Stimulated activated CD8-positive, alpha-beta memory T cell treated with anti-CD3 and anti-CD28 coated beads, Interleukin-2, amount 100 ng/mL, for 1 hour (primary cell): ENCODE data around the gene ITPR2.

Source experiments
- DNase-seq, 2 donors: peaks; one replicate each; pipeline ENCODE4 v3.0.0-alpha.2; 2020; ENCODE audit warnings: low read depth in 2 of 2

Gene ITPR2

GRCh38 chr12:26303418-26303817 is 529.6 kb downstream of the ITPR2 start:
- no peak for DNase-seq

DNA sequence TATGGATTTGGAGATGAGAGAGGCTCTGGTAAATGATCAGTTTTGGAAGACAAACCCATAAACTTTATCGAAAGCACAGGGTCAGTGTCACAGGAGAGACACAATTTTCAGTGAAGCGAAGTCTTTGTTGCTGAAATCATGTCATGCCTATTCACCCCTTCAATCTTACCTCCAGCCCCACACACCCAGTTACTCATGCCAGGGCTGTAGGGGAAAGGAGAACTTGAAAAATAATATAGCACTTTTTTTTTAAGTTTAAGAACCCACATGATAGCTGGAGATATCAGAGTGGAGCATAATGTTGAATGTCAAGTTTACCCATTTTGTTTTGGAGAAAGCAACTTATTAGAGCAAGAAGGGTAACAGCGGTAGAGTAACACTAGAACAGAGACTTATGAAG is 530.2 kb downstream of the ITPR2 start:
- no peak for DNase-seq

DNA sequence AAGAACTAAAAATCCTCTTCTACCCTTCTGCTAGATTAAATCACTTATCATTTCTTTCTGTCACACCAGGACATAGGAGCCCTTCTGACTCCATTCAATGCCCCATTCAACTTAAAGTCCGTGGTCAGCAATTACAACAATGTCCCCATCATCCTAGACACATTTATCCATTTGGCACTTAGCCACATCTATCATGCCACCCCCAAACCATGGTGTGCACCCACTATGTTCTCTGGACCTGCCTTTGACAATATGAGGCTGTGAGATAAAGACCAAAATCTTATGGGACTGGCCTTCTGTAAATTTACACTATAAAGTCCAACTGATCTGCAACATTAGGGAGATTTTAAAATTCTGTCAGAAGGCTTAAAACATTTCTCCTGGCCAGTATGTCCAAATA is 533.2 kb downstream of the ITPR2 start:
- no peak for DNase-seq

DNA sequence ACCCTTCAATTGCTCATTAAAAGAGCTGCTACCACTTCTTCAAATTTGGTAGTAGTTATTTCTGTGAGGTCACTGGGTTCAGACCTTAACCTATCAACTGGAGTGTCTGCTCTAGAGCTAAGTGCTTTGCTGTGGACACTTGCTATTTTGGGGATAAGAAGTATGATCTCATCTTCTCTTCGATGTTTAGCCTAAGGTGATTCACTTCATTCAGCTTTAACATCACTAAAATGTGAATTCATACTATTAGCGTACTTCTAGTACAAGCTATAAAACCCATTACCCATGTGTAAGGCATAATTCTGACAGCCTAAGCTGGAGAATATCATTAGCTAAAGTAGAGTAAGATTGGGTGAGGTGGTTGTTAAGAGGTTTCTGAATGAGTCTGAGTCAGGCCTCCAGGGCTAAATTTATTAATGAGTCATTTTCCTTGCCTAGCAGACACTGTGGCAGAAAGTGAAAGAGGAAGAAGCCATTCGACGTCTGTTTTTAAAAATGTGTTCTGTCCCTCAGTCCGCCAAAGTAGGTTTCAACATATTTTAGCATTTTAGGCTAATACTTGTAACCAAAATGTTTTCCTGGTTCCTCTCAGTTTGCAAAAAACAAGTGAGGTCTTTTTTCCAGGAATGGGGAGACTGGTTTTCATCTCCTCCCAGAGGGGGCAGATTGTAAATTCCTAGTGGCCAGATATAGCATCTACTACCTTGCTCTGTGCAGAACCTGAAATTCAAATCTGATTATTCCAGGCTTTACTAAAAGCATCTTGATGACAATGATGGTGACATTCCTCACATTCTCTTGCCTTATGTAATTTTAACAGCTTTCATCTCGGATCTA is 534.0 kb downstream of the ITPR2 start:
- no peak for DNase-seq

DNA sequence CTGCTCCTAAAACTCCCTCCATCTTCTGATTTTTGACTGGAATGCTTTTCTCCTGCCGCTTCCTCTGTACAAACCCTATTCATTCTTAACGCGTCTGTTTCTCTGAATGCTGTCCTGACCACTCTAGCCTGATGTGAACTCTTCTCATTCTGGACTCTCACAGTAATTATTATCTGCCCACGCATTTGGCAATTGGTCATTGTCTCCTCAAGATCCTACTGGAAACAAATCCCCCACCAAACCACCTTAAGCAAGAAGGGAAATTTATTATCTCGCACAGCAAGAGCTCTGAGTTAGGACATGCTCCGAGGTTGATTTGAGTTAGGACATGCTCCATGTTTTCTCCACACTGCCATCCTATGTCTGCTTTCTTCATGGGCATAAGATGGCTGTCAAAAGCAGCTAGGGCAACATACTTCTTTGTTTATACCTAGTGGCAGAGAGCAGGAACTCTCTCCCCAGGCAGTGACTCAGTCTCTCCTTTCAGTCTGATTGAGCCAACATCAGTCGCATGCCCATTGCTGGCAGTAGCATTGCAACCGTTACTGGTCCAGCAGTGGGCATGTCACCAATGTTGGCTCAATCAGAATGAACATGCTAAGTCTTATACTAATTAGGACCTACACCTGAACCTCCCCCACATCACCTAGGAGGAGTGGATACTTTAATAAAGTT is 535.5 kb downstream of the ITPR2 start:
- DNase-seq, result no peak

GRCh38 chr12:26295001-26295400 is 538.0 kb downstream of the ITPR2 start:
- no peak for DNase-seq

GRCh38 chr12:26293612-26294011 is 539.4 kb downstream of the ITPR2 start:
- no peak for DNase-seq

DNA sequence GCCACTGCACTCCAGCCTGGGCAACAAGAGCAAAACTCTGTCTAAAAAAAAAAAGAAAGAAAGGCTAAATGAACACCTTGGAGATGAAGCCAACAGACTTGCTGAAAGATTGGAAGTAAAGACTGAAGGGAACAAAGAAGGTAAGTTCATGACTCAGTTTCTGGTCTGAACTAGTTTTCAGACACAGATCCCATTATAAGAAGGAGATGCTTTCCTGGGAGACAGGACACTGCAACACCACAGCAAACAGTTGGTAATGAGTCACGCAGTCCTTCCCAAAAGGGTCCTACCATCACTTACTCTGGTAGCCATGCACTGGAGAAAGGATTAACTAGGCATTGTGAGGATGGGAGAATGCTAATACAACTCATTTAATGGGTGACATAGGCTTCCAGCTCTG is 540.4 kb downstream of the ITPR2 start:
- no peak for DNase-seq

DNA sequence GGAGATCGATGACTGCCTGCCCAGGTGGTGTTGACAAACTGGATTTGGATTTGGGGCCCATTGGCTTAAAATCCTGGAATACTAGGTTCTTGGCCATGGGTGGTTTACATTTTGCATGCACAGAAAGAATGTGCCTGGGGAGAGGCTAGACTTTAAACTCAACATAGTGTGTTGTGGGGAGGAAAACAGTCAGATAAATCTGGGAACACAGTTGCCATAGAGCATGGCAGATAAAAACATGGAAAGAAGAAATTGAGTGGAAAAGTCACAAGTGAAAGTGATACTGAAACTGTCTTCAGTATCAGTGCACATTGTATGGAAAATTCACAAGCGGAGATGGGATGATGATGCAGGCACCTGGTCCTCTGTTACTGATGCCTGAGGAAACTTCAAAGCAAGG is 542.4 kb downstream of the ITPR2 start:
- DNase-seq, result no peak

DNA sequence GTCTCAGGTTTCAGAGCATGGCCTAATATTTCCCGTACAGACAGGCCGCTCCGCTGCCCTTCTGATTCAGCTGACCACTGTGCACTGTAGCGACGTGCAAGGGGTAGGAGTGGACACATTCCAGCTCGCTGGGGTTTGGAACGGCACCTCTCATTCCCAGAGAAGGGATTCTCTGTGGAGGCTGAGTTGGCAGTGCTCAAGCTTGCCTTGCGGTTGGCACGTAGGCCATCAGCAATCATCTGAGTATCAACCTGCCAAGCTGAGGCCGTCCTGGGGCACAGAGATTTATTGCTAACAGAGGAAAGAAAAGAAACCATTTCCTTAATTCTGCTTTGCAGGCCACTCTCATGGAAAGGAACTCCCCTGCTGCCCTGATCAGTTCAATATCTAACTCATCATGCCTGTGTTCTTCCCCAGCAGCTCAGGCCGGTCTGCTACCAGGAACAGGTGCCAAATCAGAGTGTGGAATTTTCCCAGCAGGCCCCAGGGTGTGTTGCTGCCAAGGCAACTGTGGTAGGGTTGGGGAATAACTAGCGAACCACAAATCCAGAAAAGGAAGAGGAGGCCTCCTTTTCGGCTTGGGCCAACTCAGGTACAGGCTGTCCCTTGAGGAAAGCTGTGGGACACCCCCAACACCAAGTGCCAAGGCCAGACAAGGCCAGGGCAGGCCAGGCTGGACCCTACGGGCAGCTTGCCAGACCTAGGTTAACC is 545.2 kb downstream of the ITPR2 start:
- no peak for DNase-seq
